ENCODE results near the gene C1orf159. TPM values are rescaled to one million over a fixed set of nuclear protein-coding genes. Genes with fewer than 3 reads are reported as not detected.
"Not testable (repeated sequence)": the region's sequence is repeated elsewhere in the genome, so short reads cannot be mapped to it uniquely, and the experiment has no call there.

Gene C1orf159
- total and polyA plus RNA-seq, 4 donors: 9.5 to 19.2 (median 13.3) TPM

GRCh38 chr1:1109743-1110142 lies 6.1 kb downstream of the C1orf159 start:
- no peak overlapping the region for H3K27ac ChIP-seq (ENCODE audit: low read depth in 1 of 2, low read length in 1 of 2)
- no peak overlapping the region for H3K4me3 ChIP-seq
- peaks cover 0 to 5% (median 0%) of the 10 kb centered on the region in 4 donors for H3K9me3 ChIP-seq (ENCODE audit: control insufficient read depth in 4 of 4, insufficient read depth in 3 of 4, low read length in 3 of 4)
- peaks cover 0 to 10% (median 2%) of the 10 kb centered on the region in 4 donors for H3K36me3 ChIP-seq (ENCODE audit: control insufficient read depth in 4 of 4, insufficient read depth in 4 of 4, low read length in 4 of 4)
- no peak for ATAC-seq (ENCODE audit: insufficient read depth, low FRiP score)
- TF ChIP-seq CTCF (IDR thresholded peaks at IDR 0.05; ENCODE audit: control extremely low read depth, extremely low read depth): no peak
- WGBS, 2 donors: 85 to 88% methylated on average over 14 of the region's 14 CpGs
- DNase-seq: no peak
- H3K9ac ChIP-seq (ENCODE audit: insufficient read depth in 1 of 2, low read length in 2 of 2): no peak overlapping the region
- peaks cover 0 to 2% (median 0%) of the 10 kb centered on the region in 5 donors for H3K4me1 ChIP-seq (ENCODE audit: control insufficient read depth in 5 of 5, insufficient read depth in 5 of 5, low read length in 5 of 5)
- no peaks in the 10 kb centered on the region for H3K27me3 ChIP-seq (ENCODE audit: control insufficient read depth in 3 of 3, insufficient read depth in 3 of 3, low read length in 2 of 3)

GRCh38 chr1:1106510-1107221 lies 9.2 kb downstream of the C1orf159 start:
- H3K27ac ChIP-seq (ENCODE audit: low read depth in 1 of 2, low read length in 1 of 2): no peak overlapping the region
- WGBS, 2 donors: 95 to 98% methylated on average over 21 to 31 of the region's 31 CpGs
- ATAC-seq (ENCODE audit: insufficient read depth, low FRiP score) (no peak), DNase-seq (peak in 1 of 3 donors; percentile 8)
- H3K4me1 ChIP-seq (ENCODE audit: control insufficient read depth in 5 of 5, insufficient read depth in 5 of 5, low read length in 5 of 5): no peaks in the 10 kb centered on the region
- H3K9me3 ChIP-seq (ENCODE audit: control insufficient read depth in 4 of 4, insufficient read depth in 3 of 4, low read length in 3 of 4): no peaks in the 10 kb centered on the region
- H3K4me3 ChIP-seq: no peak overlapping the region
- no peak overlapping the region for H3K9ac ChIP-seq (ENCODE audit: insufficient read depth in 1 of 2, low read length in 2 of 2)
- no peaks in the 10 kb centered on the region for H3K27me3 ChIP-seq (ENCODE audit: control insufficient read depth in 3 of 3, insufficient read depth in 3 of 3, low read length in 2 of 3)
- no peak for TF ChIP-seq CTCF (IDR thresholded peaks at IDR 0.05; ENCODE audit: control extremely low read depth, extremely low read depth)
- peaks cover 0 to 5% (median 0%) of the 10 kb centered on the region in 4 donors for H3K36me3 ChIP-seq (ENCODE audit: control insufficient read depth in 4 of 4, insufficient read depth in 4 of 4, low read length in 4 of 4)

- H3K9ac ChIP-seq (ENCODE audit: insufficient read depth in 1 of 2, low read length in 2 of 2); H3K36me3 ChIP-seq (ENCODE audit: control insufficient read depth in 4 of 4, insufficient read depth in 4 of 4, low read length in 4 of 4); H3K4me1 ChIP-seq (ENCODE audit: control insufficient read depth in 5 of 5, insufficient read depth in 5 of 5, low read length in 5 of 5); DNase-seq; H3K4me3 ChIP-seq; H3K27ac ChIP-seq (ENCODE audit: low read depth in 1 of 2, low read length in 1 of 2); H3K27me3 ChIP-seq (ENCODE audit: control insufficient read depth in 3 of 3, insufficient read depth in 3 of 3, low read length in 2 of 3); ATAC-seq (ENCODE audit: insufficient read depth, low FRiP score); H3K9me3 ChIP-seq (ENCODE audit: control insufficient read depth in 4 of 4, insufficient read depth in 3 of 4, low read length in 3 of 4): not testable (repeated sequence)
- WGBS, 2 donors: 73 to 78% methylated on average over 6 of the region's 6 CpGs
These were observed 11.7 kb downstream of the C1orf159 start for GRCh38 chr1:1104152-1104551.

- Histone ChIP-seq H3K4me1 (ENCODE audit: control insufficient read depth in 5 of 5, insufficient read depth in 5 of 5, low read length in 5 of 5) (no peaks in the 10 kb centered on the region), H3K27me3 (ENCODE audit: control insufficient read depth in 3 of 3, insufficient read depth in 3 of 3, low read length in 2 of 3) (no peaks in the 10 kb centered on the region), H3K27ac (ENCODE audit: low read depth in 1 of 2, low read length in 1 of 2) (no peak overlapping the region), H3K9ac (ENCODE audit: insufficient read depth in 1 of 2, low read length in 2 of 2) (no peak overlapping the region), H3K9me3 (ENCODE audit: control insufficient read depth in 4 of 4, insufficient read depth in 3 of 4, low read length in 3 of 4) (peaks cover 0 to 4% (median under 1%) of the 10 kb centered on the region in 4 donors), H3K36me3 (ENCODE audit: control insufficient read depth in 4 of 4, insufficient read depth in 4 of 4, low read length in 4 of 4) (peaks cover 0 to 3% (median 0%) of the 10 kb centered on the region in 4 donors), H3K4me3 (no peak overlapping the region)
- DNase-seq (no peak), ATAC-seq (ENCODE audit: insufficient read depth, low FRiP score) (no peak)
- WGBS, 2 donors: 95 to 96% methylated on average over 7 of the region's 7 CpGs
- no peak for TF ChIP-seq CTCF (IDR thresholded peaks at IDR 0.05; ENCODE audit: control extremely low read depth, extremely low read depth)
These were observed 14.4 kb downstream of the C1orf159 start for GRCh38 chr1:1101503-1101902.
